Activated T-cell treated with anti-CD3 and anti-CD28 coated beads, Interleukin-2, amount 50 U/mL, for 1 hour (primary cell): ENCODE measurements around the gene SLFN5.
"Not testable (repeated sequence)": the region's sequence is repeated elsewhere in the genome, so short reads cannot be mapped to it uniquely, and the experiment has no call there.

Source experiments
- DNase-seq: peaks from one replicate; pipeline ENCODE4 v3.0.0-alpha.2; 2020

The SLFN5 gene

GRCh38 chr17:35243561-35244340 is 879 bp downstream of the SLFN5 start:
- peak; percentile 63 for DNase-seq

- DNase-seq = peak; percentile 80
Observed at GRCh38 chr17:35244341-35245195, 1.7 kb downstream of the SLFN5 start.

GRCh38 chr17:35245196-35245486 is 2.3 kb downstream of the SLFN5 start:
- no peak for DNase-seq

- DNase-seq = no peak
Observed at GRCh38 chr17:35252651-35253050, 9.8 kb downstream of the SLFN5 start.

GRCh38 chr17:35254107-35254773 is 11.4 kb downstream of the SLFN5 start:
- no peak for DNase-seq

GRCh38 chr17:35255316-35255715 is 12.4 kb downstream of the SLFN5 start:
- no peak for DNase-seq

- DNase-seq = no peak
Observed at GRCh38 chr17:35256629-35257028, 13.8 kb downstream of the SLFN5 start.

- no peak for DNase-seq
Observed at GRCh38 chr17:35257208-35257659, 14.4 kb downstream of the SLFN5 start.

- no peak for DNase-seq
Observed at GRCh38 chr17:35259001-35259400, 16.1 kb downstream of the SLFN5 start.

- DNase-seq = no peak
Observed at GRCh38 chr17:35265071-35265470, 22.2 kb downstream of the SLFN5 start.

- no peak for DNase-seq
Observed at GRCh38 chr17:35265566-35266141, 22.8 kb downstream of the SLFN5 start.

GRCh38 chr17:35274167-35275066 is 31.5 kb downstream of the SLFN5 start:
- DNase-seq = not testable (repeated sequence)

GRCh38 chr17:35278454-35278853 is 35.6 kb downstream of the SLFN5 start:
- not testable (repeated sequence) for DNase-seq

- not testable (repeated sequence) for DNase-seq
Observed at GRCh38 chr17:35278876-35279275, 36.0 kb downstream of the SLFN5 start.

- no peak for DNase-seq
Observed at GRCh38 chr17:35283767-35284166, 40.9 kb downstream of the SLFN5 start.

- DNase-seq = no peak
Observed at GRCh38 chr17:35284955-35285354, 42.1 kb downstream of the SLFN5 start.

GRCh38 chr17:35286120-35286781 is 43.4 kb downstream of the SLFN5 start:
- no peak for DNase-seq

GRCh38 chr17:35287286-35287811 is 44.5 kb downstream of the SLFN5 start:
- DNase-seq = no peak

GRCh38 chr17:35289222-35289621 is 46.4 kb downstream of the SLFN5 start:
- no peak for DNase-seq

- DNase-seq = no peak
Observed at GRCh38 chr17:35291802-35292201, 48.9 kb downstream of the SLFN5 start.

- DNase-seq = no peak
Observed at GRCh38 chr17:35293151-35293847, 50.4 kb downstream of the SLFN5 start.
